ENCODE results near the gene SH2D7.
A peak's percentile ranks its signal among the peaks of the same experiment; 100 is the strongest.

The SH2D7 gene

DNA sequence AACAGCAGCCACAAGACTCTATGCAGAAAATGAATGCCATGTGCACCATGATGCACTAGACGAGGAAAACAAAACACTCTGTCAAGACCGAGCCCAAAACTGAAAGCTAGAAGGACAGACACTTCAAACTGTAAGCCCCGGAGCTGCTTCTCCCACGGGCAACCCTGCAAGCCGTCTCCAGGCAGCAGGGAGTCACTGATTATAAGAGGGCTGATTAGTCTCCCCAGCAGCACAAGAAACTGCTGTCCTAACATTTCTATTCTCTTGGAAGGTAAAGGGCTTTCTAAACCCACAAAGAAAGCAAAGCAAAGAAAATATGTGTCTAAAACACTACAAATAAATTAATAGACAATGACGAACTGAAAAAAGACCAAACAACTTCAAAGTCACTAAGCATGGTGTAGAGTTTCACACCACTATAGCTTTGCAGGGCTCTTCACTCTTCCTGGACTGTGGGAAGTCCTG lies 30.4 kb upstream of the SH2D7 start:
- DNase-seq, result no peak

DNA sequence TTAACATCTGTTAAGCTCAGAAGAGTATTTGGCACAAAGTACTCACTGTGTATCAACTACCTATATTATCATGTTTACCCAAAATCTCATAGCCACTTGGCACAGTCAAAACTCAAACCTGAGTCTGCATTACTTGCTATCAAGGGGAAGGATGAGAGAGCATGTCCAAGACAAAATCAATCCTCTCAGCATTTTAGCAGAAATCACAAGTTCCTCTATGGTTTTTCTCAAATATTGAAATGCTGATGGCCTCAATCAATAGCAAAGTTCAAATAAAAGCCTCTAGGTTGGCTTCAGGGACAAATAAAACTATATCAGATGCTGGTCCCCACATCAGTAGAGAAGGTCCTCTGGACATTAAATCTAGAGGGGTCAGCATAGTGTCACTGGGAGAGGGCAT lies 29.1 kb upstream of the SH2D7 start:
- DNase-seq, result no peak

DNA sequence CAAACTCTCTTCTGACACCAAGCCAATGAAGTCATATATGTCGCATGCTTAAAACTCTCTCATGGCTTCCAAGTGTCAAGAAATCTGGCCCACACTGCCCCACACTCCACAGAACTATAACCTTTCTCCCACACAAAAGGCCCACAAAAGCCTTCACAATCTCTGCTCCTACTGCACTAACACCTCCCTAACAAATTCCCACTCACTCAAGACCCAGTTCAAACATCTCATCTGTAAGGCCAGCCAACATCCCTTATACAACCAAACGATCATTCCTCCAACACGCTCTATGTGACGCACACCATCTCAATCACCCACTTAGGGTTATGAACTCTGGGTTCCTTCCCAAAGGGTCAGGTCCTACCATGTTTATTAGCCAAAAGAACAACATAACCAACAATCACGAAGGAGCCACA lies 28.4 kb upstream of the SH2D7 start:
- no peak for DNase-seq

DNA sequence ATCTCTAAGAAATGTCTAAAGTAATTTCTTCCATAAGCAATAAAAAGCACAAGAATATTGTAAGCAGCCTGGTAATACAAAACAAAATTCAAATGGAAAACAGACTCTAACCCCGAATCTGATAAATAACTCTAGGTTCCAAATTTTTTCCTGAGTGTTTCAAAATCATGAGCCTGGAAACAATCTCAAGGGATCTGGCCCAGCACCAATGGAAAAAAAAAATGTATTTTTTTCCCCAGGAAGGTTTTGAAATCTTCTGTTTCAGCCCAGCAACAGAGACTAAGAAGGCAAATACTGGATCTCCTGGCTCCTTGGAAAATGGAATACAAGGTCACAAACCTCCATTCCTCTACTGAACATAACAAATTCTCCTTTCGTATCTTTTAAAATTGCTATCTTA lies 27.8 kb upstream of the SH2D7 start:
- no peak for DNase-seq

DNA sequence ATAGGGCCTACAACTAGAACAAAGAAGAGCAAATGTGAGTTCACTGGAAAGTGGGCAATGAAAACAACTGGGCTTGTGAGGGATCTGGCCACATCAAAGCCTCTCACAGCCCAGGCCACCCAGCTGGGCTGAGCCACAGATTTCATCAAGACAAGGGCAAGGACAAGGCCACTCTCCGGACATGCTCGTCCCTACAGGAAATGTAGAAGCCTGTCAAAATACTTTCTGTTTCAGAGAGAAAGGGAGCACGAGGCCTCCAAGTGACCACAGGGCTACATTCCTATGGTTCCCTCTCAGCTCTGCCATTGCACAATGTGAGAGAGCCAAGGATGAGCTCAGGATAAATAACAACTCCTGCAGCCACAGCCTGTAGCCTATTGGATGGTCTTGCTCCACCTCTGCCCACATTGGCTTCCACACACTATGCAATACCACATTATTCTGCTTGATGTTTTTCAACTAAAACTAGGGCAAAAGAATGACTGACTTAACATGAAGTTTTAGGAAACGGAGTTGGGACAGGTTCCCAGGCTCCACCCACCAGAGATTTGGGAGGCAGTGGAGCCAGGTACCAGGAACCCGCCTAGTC lies 27.0 kb upstream of the SH2D7 start:
- DNase-seq, result peak; percentile 98

DNA sequence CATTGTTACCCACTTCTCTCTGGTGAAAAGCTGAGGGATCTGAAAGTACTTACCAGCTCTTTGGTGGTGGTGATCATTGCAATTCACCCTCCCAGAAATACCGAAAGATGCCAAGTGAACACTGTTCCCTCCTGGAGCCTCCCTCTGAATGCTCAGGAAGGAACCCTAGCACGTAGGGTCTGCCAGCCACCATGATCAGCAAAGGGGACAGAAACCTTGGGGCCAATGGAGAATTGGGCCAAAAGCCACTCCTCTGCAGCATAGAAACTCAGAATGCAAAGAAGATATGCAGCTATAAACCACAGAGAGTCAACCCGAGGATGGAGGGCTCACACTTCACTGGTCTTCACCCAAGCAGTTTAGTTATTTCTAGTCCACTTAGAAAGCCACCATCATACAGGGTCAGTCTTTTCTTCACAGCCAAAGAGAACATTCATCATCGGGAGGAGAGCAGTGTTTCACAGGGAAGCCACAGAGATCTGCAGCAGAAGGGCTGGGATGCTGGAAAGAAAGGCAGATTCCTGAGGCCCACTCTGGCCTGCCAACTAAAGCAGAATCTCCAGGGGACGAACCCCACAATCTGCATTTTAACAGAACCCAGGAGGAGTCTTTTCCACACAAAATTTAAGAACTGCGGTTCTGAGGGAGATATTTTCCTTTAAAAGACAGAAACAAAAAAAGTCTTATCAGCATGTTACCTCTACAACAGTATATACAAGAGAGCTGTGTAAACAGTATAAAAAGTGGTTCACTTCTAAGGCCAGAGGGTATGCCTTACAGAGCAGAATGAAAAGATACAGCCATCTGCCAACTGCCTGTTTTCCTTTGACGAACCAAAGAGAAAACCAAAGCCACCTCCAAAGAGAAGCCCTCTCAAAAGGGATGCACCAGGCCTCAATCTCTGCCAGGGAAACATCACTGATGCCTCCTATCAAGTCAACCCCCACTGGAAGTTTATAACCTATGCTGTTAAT lies 26.1 kb upstream of the SH2D7 start:
- no peak for DNase-seq

DNA sequence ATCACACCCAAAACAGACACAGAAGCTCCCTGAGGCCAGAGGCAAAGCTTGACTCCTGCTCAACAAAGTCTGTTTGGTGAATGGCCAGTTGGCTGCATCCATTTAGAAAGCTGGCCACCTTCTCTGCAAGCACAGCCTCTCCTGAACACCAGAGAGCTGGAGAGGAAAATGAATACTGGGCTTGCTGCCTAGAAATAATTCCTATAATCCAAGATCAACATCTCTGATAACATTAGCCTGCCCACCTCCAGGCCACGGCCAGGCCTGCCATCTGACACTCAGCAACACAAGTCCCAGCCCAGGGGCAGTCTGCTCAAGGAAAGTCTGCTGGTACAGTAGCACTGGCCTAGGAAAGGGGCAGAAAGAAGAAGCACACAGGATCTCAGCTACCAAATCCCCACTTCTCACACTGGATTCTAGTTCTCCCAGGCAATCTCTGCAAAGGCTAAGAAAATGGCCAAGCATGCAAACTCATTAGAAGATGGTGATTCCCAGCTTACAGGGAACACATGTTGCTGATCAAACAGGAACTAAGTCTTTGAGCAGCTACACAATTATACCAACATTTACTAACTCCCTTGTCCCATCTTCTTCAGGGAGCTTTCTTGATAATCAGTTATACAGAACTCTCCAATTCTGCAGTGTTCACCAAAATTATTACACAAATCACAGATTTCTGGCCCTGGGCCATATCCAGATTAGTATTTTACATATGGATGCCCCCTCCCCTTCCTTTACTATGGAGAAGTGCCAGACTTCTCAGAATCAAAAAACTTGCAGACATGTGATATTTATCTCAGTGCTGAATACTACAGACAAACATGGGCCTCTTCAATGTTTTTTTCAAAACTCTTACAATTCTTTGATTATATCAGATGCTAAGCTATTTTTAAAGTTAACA lies 24.8 kb upstream of the SH2D7 start:
- no peak for DNase-seq

DNA sequence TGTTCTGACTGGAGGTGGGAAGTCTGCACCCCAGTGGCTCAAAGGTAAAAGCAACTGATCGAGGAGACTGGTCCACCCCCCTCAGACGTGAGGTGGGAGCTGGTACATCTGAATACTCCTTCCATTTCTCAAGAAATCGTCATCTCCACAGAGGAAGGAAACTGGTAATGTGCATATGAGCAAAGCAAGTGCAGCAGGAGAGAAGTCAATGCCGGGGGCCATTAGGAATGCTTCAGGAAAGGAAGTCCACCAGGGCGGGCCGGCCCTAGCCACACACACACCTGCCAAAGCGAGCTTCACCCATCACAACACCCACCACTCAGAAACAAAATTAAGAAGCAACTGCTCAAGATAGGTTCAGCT lies 23.3 kb upstream of the SH2D7 start:
- DNase-seq, result no peak

DNA sequence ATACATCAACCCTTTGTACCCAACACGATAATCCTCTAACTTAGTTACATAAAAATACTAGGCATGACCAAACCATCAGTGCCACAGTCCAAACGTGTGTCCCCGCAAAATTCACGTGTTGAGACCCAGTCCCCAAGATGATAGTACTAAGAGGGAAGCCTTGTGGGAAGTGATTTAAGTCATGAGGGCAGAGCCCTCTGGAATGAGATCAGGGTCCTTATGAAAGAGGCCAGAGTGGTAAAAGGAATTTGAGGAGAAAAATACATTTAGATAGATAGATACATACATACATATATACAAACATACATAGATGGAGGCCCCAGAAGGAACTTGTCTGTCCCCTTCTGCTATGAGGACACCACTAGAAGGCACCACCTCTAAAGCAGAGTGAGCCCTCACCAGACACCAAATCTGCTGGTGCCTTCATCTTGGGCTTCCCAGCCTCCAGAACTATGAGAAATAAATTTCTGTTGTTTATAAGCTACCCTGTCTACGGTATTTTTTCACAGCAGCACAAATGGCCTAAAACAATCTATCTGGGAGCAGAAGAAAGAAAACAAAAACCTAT lies 22.8 kb upstream of the SH2D7 start:
- DNase-seq, result no peak

DNA sequence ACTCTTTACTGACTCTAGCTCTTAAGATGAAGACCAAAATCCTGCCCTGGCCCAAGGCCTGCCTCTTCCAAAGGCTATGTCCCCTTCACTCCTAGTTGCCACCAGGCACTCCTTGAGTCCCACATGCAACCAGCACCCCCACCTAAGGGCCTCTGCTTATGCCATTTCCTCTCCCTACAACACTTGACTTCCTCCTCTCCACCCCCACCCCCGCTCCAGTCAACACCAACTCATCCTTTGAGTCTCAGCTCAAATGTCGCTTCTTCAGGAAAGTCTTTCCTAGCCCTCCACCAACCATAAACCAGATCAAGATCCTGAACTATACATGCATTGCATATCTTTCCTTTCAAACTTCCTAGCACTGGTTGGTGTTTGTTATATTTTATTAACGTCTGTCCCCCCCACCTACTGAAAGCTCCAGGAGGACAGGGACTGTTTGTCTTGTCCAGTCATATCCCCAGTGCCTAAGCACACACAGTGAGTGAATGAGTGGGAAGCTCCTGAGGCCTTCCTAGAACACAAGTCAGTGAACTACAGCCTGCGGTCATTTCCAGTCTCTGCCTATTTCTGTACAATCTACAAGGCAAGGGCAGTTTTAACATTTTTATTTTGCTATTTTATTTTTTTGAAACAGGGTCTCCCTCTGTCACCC lies 22.2 kb upstream of the SH2D7 start:
- no peak for DNase-seq

DNA sequence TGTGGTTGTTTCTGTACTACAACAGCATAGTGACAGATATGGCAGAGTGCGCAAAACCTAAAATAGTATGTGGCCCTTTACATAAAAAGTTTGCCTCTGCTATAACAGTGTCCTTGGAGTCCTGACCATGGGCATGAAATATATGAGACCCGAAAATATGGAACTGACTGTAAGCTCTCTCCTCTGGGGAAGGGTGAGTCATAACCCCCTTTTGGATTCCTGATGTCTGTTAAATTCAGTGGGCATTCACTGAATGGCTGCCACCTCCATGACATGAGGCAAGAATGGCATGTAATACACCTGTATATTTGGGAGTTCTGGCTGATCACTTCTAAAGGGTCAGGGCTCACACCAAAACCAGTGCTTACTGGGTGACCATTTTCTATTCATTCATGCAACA lies 21.0 kb upstream of the SH2D7 start:
- no peak for DNase-seq

DNA sequence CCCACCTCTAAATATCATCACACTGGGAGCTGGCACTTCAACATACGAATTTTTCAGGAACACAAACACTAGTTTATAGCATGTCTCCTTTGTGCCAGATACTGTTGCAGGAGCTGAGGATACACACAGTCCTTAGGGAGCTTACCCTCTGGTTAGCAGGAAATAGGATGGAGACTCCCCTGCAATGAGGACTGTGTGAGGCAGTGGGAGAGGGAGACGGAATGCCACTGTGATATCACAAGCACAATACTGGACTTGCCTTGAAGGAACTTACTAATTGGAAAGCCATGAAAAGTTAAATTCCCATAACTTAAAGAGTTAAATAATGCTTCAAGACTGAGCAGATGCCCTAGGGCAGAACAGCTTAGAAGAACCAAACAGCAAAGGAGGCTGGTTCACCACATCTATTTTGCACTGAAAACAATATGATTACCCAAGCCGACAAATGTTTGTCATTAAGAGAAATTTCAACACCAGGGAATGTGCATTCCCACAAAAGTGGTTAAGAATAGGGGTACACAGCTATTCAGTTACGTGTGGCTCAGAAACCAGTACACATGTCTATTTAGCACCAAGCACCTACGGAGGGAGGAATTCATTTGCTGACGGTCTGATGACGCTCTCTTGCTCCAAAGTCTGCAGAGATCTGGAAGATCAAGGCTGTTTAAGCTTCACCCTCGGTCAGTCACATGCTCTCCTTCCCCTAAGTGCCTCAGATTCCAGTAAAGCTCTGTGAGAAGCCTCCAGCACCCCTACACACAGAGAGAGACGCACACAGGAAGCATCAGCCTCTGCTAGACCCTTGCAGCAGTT lies 20.1 kb upstream of the SH2D7 start:
- peak; percentile 66 for DNase-seq

DNA sequence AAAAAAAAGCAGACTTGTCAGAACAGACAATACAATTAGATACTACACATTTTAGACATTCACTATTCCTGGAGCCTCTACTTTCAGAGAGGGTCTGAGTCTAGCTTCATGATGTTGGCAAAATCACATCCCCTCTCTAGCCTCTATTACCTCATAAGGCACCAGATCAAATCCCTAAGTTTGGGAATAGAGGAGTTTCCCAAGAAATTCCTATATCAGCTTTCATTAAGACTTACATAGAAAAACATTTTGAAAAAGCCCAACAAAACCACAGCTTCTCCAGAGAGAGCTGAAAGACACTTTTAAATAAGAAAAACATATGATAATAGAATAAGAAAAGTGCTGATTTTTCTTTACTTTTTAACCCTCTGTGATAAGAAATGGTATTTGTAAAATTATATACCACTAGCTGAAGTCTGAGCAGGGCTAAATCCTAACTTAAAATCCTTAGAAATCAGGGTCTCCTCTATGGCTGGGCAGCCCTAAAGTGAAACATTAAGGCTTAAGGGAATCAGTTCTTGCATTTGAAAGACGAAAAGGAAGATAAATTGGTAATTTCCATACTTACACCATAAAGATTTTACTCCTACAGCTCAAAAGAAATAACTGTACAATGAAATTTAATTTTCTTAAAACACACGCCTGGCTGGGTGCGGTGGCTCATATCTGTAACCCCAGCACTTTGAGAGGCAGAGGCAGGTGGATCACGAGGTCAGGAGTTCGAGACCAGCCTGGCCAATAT lies 19.1 kb upstream of the SH2D7 start:
- DNase-seq, result no peak

DNA sequence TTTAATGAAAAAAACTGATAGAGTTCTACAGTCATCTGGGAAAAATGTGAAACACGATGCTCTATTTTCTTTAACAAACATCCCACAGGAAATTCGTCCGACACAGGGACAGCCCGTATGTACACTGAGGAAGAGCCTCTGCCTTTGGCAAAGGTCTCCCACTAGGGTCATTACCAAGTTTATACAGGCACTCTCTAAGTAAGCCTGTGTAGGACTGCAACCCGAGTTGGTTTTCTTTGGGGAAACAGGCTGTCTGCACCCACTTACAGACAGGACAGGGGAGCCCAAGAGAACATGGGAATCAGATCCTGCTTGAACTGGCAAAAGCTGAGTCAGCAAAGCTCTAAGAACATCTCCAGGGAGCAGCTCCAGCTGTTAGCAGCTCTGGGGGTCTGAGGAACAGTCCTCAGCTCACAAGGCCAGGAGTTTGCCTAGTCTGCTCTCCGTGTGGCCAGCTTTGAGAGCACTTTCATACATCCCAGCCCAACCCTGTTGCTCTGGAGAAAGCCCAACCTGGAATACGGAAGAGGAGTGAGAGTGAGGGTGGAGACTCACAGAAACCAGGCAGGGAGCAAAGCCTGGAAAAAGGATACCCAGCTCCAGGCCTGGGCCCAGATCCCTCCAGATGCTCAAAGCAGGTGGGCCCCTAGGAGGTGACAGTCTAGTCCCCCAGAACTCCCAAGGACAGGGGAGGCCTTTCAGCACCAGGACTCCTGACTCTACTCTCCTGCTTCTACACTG lies 16.7 kb upstream of the SH2D7 start:
- DNase-seq, result peak; percentile 94

DNA sequence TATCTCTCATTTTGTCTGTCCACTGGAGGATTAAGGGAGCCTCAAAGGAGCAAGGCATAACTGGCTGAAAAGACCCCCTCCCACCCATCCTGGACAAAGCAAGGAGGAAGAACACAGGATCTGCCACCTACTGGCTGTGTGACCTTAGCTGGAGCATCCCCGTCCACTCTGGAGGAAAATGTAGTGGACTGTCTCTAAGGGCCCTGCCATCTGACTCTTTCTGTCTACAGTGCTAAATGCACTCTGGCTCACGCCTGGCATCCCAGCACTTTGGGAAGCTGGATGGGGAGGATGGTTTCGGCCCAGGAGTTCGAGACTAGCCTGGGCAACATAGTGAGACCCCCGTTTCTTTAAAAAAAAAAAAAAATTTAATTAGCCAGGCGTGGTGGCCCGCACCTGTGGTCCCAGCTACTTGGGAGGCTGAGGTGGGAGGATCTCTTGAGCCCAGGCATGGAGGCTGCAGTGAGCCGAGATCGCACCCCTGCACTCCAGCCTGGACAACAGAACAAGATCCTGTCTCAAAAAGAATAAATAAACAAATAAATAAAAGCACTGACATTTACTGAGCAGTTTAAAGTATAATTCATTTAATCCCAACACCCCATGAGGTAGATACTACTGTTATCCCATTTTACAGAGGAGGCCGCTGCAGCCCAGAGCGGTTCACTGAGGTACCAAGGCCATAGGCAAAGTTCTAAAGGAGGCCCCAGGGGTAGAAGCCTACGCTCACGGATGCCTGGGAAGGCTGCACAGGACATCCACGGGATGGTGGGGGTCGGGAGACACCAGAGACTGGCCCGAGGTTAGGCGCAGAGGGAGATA lies 15.9 kb upstream of the SH2D7 start:
- no peak for DNase-seq

DNA sequence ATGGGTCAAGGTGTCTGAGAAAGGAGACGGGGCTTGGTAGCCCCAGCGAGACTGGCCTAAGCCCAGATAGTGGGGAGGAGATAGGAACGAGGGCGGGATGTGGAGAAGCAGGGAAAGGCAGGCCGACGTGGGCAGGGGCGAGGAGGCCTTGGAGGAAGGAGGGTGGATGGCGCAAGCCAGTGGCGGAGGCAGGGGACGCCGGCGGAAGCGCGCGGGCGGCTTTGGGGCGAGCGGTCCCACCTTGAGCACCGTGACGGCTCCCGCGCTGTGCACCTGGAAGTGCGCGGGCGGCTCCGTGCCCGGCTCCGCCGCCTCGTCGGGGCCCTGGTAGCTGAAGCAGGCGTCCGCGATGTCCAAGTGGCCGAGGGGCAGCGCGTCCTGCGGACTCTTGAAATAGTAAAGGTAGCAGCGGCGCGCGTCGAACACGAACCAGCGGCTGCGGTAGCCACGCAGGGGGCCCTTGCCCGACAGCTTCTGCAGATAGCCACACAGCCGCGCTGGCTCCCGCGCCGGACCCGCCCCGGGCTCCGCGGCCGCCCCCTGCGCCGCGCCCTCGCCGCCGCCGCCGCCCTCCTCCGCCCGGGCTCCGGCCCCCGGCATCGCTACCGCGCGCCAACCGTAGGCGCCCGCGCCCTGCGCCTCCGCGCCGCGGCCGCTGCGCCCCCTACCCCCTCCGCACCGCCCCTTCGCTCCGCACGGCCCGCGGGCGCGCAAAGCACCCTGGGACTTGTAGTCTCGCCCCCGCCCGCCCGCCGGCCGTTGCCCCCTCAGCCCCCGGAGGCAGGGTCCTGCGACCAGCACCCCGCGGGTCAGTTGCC lies 15.1 kb upstream of the SH2D7 start, which contains the start of gene TBC1D2B:
TBC1D2B (minus strand) TSS at position 659 of the 818 bp plus-strand sequence; CDS start at position 600, 59 bp downstream.
- peak; percentile 75 for DNase-seq

DNA sequence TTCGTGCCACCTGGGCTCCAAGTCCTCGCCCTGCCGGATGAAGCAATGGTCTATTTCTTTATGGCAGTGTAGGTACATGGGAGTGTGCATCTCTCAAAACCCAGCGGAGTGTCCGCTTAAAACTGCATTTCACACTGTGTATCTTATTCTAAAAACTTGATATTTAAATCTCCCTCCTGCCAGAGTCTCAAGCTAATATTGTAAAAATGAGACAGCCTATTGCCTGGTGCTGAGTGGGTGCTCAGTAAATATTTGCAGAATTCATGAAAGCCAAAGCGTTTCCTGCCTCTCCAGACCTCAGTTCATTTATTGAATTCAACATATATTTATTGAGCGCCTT lies 14.5 kb upstream of the SH2D7 start:
- DNase-seq, result no peak

Measured in fibroblast of skin of scalp (primary cell).